ENCODE data around the gene PPARA.
"Not testable (repeated sequence)": the region's sequence is repeated elsewhere in the genome, so short reads cannot be mapped to it uniquely, and the experiment has no call there.

Gene PPARA

GRCh38 chr22:46178755-46179505, 28.6 kb downstream of the PPARA start:
- DNase-seq: no peak

GRCh38 chr22:46179748-46180147, 29.4 kb downstream of the PPARA start:
- DNase-seq: no peak

- no peak for DNase-seq
These were observed 30.2 kb downstream of the PPARA start for GRCh38 chr22:46180370-46181137.

GRCh38 chr22:46183733-46184132, 33.4 kb downstream of the PPARA start:
- no peak for DNase-seq

- no peak for DNase-seq
These were observed 35.0 kb downstream of the PPARA start for GRCh38 chr22:46185283-46185682.

- no peak for DNase-seq
These were observed 37.5 kb downstream of the PPARA start for GRCh38 chr22:46187862-46188261.

- DNase-seq: no peak
These were observed 42.1 kb downstream of the PPARA start for GRCh38 chr22:46192210-46192993.

GRCh38 chr22:46193898-46194310, 43.6 kb downstream of the PPARA start:
- DNase-seq: no peak

- no peak for DNase-seq
These were observed 45.3 kb downstream of the PPARA start for GRCh38 chr22:46195487-46196165.

- DNase-seq: no peak
These were observed 46.0 kb downstream of the PPARA start for GRCh38 chr22:46196278-46196677.

GRCh38 chr22:46198274-46198673, 47.9 kb downstream of the PPARA start:
- no peak for DNase-seq

GRCh38 chr22:46198806-46199205, 48.5 kb downstream of the PPARA start:
- DNase-seq: not testable (repeated sequence)

- DNase-seq: peak in 1 of 2 experiments; percentile 1
These were observed 50.9 kb downstream of the PPARA start for GRCh38 chr22:46201059-46201757.

- DNase-seq: no peak
These were observed 52.7 kb downstream of the PPARA start for GRCh38 chr22:46202897-46203600.

- no peak for DNase-seq
These were observed 53.3 kb downstream of the PPARA start for GRCh38 chr22:46203601-46203980.

GRCh38 chr22:46209262-46209661, 58.9 kb downstream of the PPARA start:
- no peak for DNase-seq

- no peak for DNase-seq
These were observed 61.9 kb downstream of the PPARA start for GRCh38 chr22:46212195-46212594.

- no peak for DNase-seq
These were observed 62.7 kb downstream of the PPARA start for GRCh38 chr22:46213052-46213451.

- DNase-seq: no peak
These were observed 63.8 kb downstream of the PPARA start for GRCh38 chr22:46214149-46214548.

- DNase-seq: no peak
These were observed 64.3 kb downstream of the PPARA start for GRCh38 chr22:46214616-46215015.

- DNase-seq: no peak
These were observed 69.3 kb downstream of the PPARA start for GRCh38 chr22:46219636-46220035.

- DNase-seq: no peak
These were observed 70.6 kb downstream of the PPARA start for GRCh38 chr22:46220921-46221320.
